Hepatocyte (in vitro differentiated cells): Measurements from ENCODE around the gene ADAM12. TPM values are rescaled to one million over a fixed set of nuclear protein-coding genes. Genes with fewer than 3 reads are reported as not detected.

Source experiments
- DNase-seq: peaks from one replicate; pipeline ENCODE4 v3.0.0-alpha.2; 2016; ENCODE audit warnings: low spot score
- H2AFZ ChIP-seq: fragments of 200-600 bp; sonication (generic); 2 replicates; pipeline ENCODE4 v1.6.0; 2016; ENCODE audit warnings: antibody characterized with exemption, mild to moderate bottlenecking
- H3K27ac ChIP-seq: fragments of 200-600 bp; sonication (generic); 2 replicates; pipeline ENCODE4 v1.5.1; 2016; ENCODE audit warnings: mild to moderate bottlenecking
- H3K27me3 ChIP-seq: fragments of 200-600 bp; sonication (generic); 2 replicates; pipeline ENCODE4 v1.6.1; 2016
- H3K36me3 ChIP-seq: fragments of 200-600 bp; sonication (generic); replicated peaks from 2 replicates; pipeline ENCODE4 v1.5.1; 2016; ENCODE audit warnings: low read depth; ENCODE audit not compliant: insufficient read depth
- H3K4me1 ChIP-seq: fragments of 200-600 bp; sonication (generic); 2 replicates; pipeline ENCODE4 v1.5.1; 2016; ENCODE audit warnings: mild to moderate bottlenecking, moderate library complexity; ENCODE audit not compliant: insufficient read depth
- H3K4me2 ChIP-seq: fragments of 200-600 bp; sonication (generic); 2 replicates; pipeline ENCODE4 v1.6.0; 2016
- H3K4me3 ChIP-seq: fragments of 200-600 bp; sonication (generic); 2 replicates; pipeline ENCODE4 v1.5.1; 2016; ENCODE audit warnings: mild to moderate bottlenecking
- H3K79me2 ChIP-seq: fragments of 200-600 bp; sonication (generic); 2 replicates; pipeline ENCODE4 v1.6.0; 2017; ENCODE audit warnings: mild to moderate bottlenecking
- H3K9me2 ChIP-seq: fragments of 200-600 bp; sonication (generic); replicated peaks from 2 replicates; pipeline ENCODE4 v1.6.0; 2017; ENCODE audit warnings: mild to moderate bottlenecking; ENCODE audit not compliant: insufficient read depth
- H3K9me3 ChIP-seq: fragments of 200-600 bp; sonication (generic); 2 replicates; pipeline ENCODE4 v1.5.1; 2016; ENCODE audit warnings: low read depth, mild to moderate bottlenecking
- H4K20me1 ChIP-seq: fragments of 200-600 bp; sonication (generic); 2 replicates; pipeline ENCODE4 v1.6.0; 2016; ENCODE audit warnings: mild to moderate bottlenecking; ENCODE audit not compliant: insufficient read depth, poor library complexity, severe bottlenecking
- CTCF ChIP-seq: fragments of 200-600 bp; sonication (generic); IDR thresholded peaks from 2 replicates; pipeline ENCODE4 v1.5.1; 2016; ENCODE audit warnings: antibody characterized with exemption, mild to moderate bottlenecking; ENCODE audit not compliant: poor library complexity
- EZH2 ChIP-seq: fragments of 200-600 bp; sonication (generic); IDR thresholded peaks from 2 replicates; pipeline ENCODE4 v1.6.1; 2016; ENCODE audit warnings: antibody characterized with exemption, mild to moderate bottlenecking, borderline replicate concordance
- EZH2phosphoT487 ChIP-seq: fragments of 200-600 bp; sonication (generic); IDR thresholded peaks from one replicate; pipeline ENCODE4 v1.6.1; 2018; ENCODE audit warnings: antibody characterized with exemption, mild to moderate bottlenecking, low read depth, moderate library complexity; ENCODE audit not compliant: unreplicated experiment, severe bottlenecking
- WGBS: methylation state at CpG from one replicate; pipeline ENCODE4 v1.1.6; 2016; ENCODE audit warnings: low lambda C conversion rate; ENCODE audit errors: missing lambda C conversion rate; 5-methylcytosine and 5-hydroxymethylcytosine counted together
- polyA plus RNA-seq: library from polyadenylated mRNA; unstranded; fragments of >200 nt; fragmentation: Nextera tagmentation; extraction: Ambion mirVana; gene quantifications from 2 replicates; pipeline ENCODE4 v1.2.1, GENCODE V29; 2016
- total RNA-seq: library from RNA; depleted of rRNA; stranded (reverse); fragments of >200 nt; gene quantifications from 2 replicates; pipeline ENCODE4 v1.2.3, GENCODE V29; 2014

Gene ADAM12
- total and polyA plus RNA-seq, 2 experiments from 2014 or later = 4.9 to 11.3 TPM

DNA sequence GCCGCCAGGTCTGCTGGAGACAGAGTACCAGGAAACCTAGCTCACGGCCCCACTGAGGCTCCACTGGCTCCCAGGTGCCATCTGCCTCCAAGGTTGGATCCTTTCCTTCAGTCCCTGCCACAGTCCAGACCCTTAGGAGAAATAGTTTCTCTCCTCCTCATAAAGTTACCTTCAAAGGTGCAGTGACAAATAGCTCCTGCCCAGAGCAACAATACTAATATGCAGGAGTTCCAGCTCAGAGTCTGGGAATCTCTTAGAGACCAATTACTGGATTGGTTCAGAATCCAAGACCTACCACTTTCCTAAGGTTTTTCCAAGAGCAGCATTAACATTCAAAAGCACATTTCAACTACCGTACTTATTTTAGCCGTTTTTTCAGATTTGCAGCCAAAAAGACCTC lies 41.0 kb upstream of the ADAM12 start:
- Histone ChIP-seq H3K4me3 (no peak overlapping the region), H3K9me3 (no peaks in the 10 kb centered on the region), H3K27me3 (peaks cover 3% of the 10 kb centered on the region), H3K4me1 (no peaks in the 10 kb centered on the region), H4K20me1 (no peaks in the 10 kb centered on the region), H3K27ac (no peak overlapping the region), H3K4me2 (no peak overlapping the region), H3K36me3 (no peaks in the 10 kb centered on the region), H2AFZ (no peak overlapping the region), H3K9me2 (no peaks in the 10 kb centered on the region), H3K79me2 (no peaks in the 10 kb centered on the region)
- no peak for DNase-seq
- 92% methylated on average over 4 of the region's 4 CpGs for WGBS
- no peak for TF ChIP-seq CTCF
- TF ChIP-seq EZH2 = no peak
- TF ChIP-seq EZH2phosphoT487 = no peak

DNA sequence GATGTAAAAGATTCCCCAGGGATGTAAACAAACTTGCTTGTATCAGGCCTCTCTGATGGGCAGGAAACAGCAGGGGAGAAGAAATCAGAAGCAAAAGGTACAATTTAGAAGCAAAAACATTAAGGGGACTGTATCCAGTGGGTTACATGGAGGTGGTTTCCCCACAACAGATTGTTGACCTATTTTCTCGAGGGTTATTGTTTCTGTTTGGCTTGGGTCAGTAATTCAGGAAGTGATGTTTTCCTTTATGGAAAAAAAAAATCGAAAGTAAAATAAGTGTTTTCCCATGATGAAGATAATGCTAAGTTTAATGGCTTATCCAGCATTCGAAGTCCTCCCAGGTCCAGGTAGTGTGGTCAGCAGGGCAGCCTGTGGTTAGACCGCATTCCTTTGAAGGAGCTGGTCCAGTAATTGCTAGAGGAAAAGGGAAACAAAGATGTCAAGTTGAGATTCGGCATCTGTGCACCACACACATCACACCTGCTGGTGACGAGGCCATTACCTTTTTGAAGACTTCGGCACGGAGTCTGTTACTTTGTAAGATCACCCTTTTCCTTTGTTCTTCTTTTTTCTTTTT lies 37.3 kb upstream of the ADAM12 start:
- no peaks in the 10 kb centered on the region for H3K27me3 ChIP-seq
- H3K4me2 ChIP-seq = no peak overlapping the region
- H3K4me3 ChIP-seq = no peak overlapping the region
- no peaks in the 10 kb centered on the region for H3K79me2 ChIP-seq
- H3K4me1 ChIP-seq = no peaks in the 10 kb centered on the region
- no peaks in the 10 kb centered on the region for H3K36me3 ChIP-seq
- H3K9me3 ChIP-seq = no peaks in the 10 kb centered on the region
- H3K9me2 ChIP-seq = no peaks in the 10 kb centered on the region
- no peaks in the 10 kb centered on the region for H4K20me1 ChIP-seq
- no peak overlapping the region for H3K27ac ChIP-seq
- no peak for DNase-seq
- no peak overlapping the region for H2AFZ ChIP-seq
- TF ChIP-seq EZH2 (no peak), CTCF (no peak), EZH2phosphoT487 (no peak)
- 69% methylated on average over 8 of the region's 8 CpGs for WGBS

DNA sequence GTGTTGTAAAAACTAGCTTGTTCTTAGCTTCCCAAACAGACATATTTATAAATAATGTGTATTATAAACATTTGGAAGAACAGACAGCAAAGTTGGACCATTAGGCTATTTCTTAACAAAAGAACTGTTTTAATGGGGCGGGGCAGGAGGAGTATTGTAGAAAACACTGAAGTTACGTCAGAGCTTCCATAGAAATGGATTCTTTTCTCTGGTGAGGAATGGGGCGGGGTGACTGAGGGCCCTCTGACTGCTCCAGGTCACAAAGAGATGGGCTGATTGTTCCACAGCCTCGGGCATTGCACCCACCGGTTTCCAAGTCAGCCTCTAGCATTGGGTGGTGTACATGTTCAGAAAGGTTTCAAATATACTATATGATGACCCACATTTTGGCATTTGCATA lies 36.8 kb upstream of the ADAM12 start:
- 93% methylated on average over 5 of the region's 5 CpGs for WGBS
- Histone ChIP-seq H3K27me3 (no peaks in the 10 kb centered on the region), H4K20me1 (no peaks in the 10 kb centered on the region), H3K9me3 (no peaks in the 10 kb centered on the region), H3K36me3 (no peaks in the 10 kb centered on the region), H2AFZ (no peak overlapping the region), H3K4me1 (no peaks in the 10 kb centered on the region), H3K4me2 (no peak overlapping the region), H3K27ac (no peak overlapping the region), H3K4me3 (no peak overlapping the region), H3K9me2 (no peaks in the 10 kb centered on the region), H3K79me2 (no peaks in the 10 kb centered on the region)
- TF ChIP-seq EZH2phosphoT487 (no peak), CTCF (no peak), EZH2 (no peak)
- no peak for DNase-seq
